ENCODE results near the gene SPHKAP.

SPHKAP gene

GRCh38 chr2:228039752-228040534 is 141.5 kb downstream of the SPHKAP start:
- Histone ChIP-seq H3K79me1 (ENCODE audit: low read depth, low read length) (no peaks in the 10 kb centered on the region), H2BK120ac (ENCODE audit: low read depth, low read length) (no peak overlapping the region), H3K18ac (ENCODE audit: low read length) (no peak overlapping the region), H3K27ac (replicated peaks; ENCODE audit: low read length) (no peak overlapping the region), H3K36me3 (replicated peaks in 1 of 2; ENCODE audit: control insufficient read depth in 2 of 2, insufficient read depth in 2 of 2, low read length in 2 of 2) (no peaks in the 10 kb centered on the region), H3K4me2 (ENCODE audit: insufficient read depth, low read length, poor library complexity, severe bottlenecking) (no peak overlapping the region), H3K4me1 (ENCODE audit: control insufficient read depth in 2 of 2, insufficient read depth in 1 of 2, low read depth in 1 of 2, low read length in 2 of 2) (no peaks in the 10 kb centered on the region), H2AK5ac (ENCODE audit: low read depth, low read length) (no peak overlapping the region), H3K9me3 (replicated peaks in 1 of 2; ENCODE audit: control insufficient read depth in 2 of 2, insufficient read depth in 1 of 2, low read depth in 1 of 2, low read length in 2 of 2) (no peaks in the 10 kb centered on the region), H2AFZ (ENCODE audit: low read length) (no peak overlapping the region), H4K8ac (ENCODE audit: low read depth, low read length) (no peak overlapping the region), H3K4me3 (ENCODE audit: low read length in 2 of 2) (no peak overlapping the region), H3K23ac (ENCODE audit: low read depth, low read length, poor library complexity) (no peak overlapping the region), H4K91ac (ENCODE audit: low read depth, low read length, poor library complexity) (no peak overlapping the region), H2BK15ac (ENCODE audit: low read length) (no peak overlapping the region), H3K27me3 (ENCODE audit: control insufficient read depth in 3 of 3, insufficient read depth in 3 of 3, low read depth in 1 of 3, low read length in 3 of 3) (no peaks in the 10 kb centered on the region), H3K14ac (ENCODE audit: low read length) (no peak overlapping the region), H2BK5ac (ENCODE audit: low read length) (no peak overlapping the region), H2BK12ac (ENCODE audit: low read length) (no peak overlapping the region), H3K9ac (ENCODE audit: low read depth, low read length, poor library complexity) (no peak overlapping the region), H3K4ac (ENCODE audit: low read length) (no peak overlapping the region)
- no CpG with 5 or more reads among the region's 5 CpGs for WGBS, 2 donors (ENCODE audit: extremely low coverage in 2 of 2, insufficient read length in 2 of 2, insufficient replicate concordance in 1 of 2)
- peak; percentile 11 for DNase-seq (ENCODE audit: low spot score)

GRCh38 chr2:228038967-228039366 is 142.5 kb downstream of the SPHKAP start:
- Histone ChIP-seq H2AK5ac (ENCODE audit: low read depth, low read length) (no peak overlapping the region), H2BK120ac (ENCODE audit: low read depth, low read length) (no peak overlapping the region), H4K8ac (ENCODE audit: low read depth, low read length) (no peak overlapping the region), H3K18ac (ENCODE audit: low read length) (no peak overlapping the region), H3K14ac (ENCODE audit: low read length) (no peak overlapping the region), H3K4me3 (ENCODE audit: low read length in 2 of 2) (no peak overlapping the region), H3K4me2 (ENCODE audit: insufficient read depth, low read length, poor library complexity, severe bottlenecking) (no peak overlapping the region), H4K91ac (ENCODE audit: low read depth, low read length, poor library complexity) (no peak overlapping the region), H2BK15ac (ENCODE audit: low read length) (no peak overlapping the region), H3K9ac (ENCODE audit: low read depth, low read length, poor library complexity) (no peak overlapping the region), H3K4me1 (ENCODE audit: control insufficient read depth in 2 of 2, insufficient read depth in 1 of 2, low read depth in 1 of 2, low read length in 2 of 2) (no peaks in the 10 kb centered on the region), H3K27ac (replicated peaks; ENCODE audit: low read length) (no peak overlapping the region), H3K27me3 (ENCODE audit: control insufficient read depth in 3 of 3, insufficient read depth in 3 of 3, low read depth in 1 of 3, low read length in 3 of 3) (no peaks in the 10 kb centered on the region), H2BK5ac (ENCODE audit: low read length) (no peak overlapping the region), H3K79me1 (ENCODE audit: low read depth, low read length) (no peaks in the 10 kb centered on the region), H3K4ac (ENCODE audit: low read length) (no peak overlapping the region), H3K9me3 (replicated peaks in 1 of 2; ENCODE audit: control insufficient read depth in 2 of 2, insufficient read depth in 1 of 2, low read depth in 1 of 2, low read length in 2 of 2) (no peaks in the 10 kb centered on the region), H2BK12ac (ENCODE audit: low read length) (no peak overlapping the region), H2AFZ (ENCODE audit: low read length) (no peak overlapping the region), H3K36me3 (replicated peaks in 1 of 2; ENCODE audit: control insufficient read depth in 2 of 2, insufficient read depth in 2 of 2, low read length in 2 of 2) (no peaks in the 10 kb centered on the region), H3K23ac (ENCODE audit: low read depth, low read length, poor library complexity) (no peak overlapping the region)
- DNase-seq (ENCODE audit: low spot score), result no peak
- no CpG with 5 or more reads among the region's 4 CpGs for WGBS, 2 donors (ENCODE audit: extremely low coverage in 2 of 2, insufficient read length in 2 of 2, insufficient replicate concordance in 1 of 2)

DNA sequence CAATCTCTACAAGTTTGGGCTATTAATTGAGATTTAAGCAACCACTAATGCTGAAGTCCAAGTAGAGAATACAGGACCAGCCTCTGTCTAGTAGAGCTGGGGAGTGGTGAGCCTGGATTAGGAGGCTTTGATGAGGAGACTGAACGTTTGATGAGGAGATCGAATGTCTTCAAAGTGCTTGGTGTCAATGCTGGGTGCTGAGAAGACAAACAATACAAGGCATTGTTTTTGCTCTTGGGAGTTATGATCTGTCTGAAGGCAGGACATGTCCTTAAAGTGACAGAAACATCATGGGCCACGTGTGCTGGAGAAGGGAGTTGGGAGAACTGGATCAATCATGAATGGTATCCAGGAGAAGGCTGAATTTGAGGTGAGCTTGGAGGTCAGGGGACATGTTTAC is 143.6 kb downstream of the SPHKAP start:
- H3K4me1 ChIP-seq (ENCODE audit: control insufficient read depth in 2 of 2, insufficient read depth in 1 of 2, low read depth in 1 of 2, low read length in 2 of 2), result no peaks in the 10 kb centered on the region
- WGBS, 2 donors (ENCODE audit: extremely low coverage in 2 of 2, insufficient read length in 2 of 2, insufficient replicate concordance in 1 of 2), result no CpG with 5 or more reads among the region's 3 CpGs
- no peak for DNase-seq (ENCODE audit: low spot score)

GRCh38 chr2:228023619-228024018 is 157.9 kb downstream of the SPHKAP start:
- H3K4me3 ChIP-seq (ENCODE audit: low read length in 2 of 2), result no peak overlapping the region
- H3K4ac ChIP-seq (ENCODE audit: low read length), result no peak overlapping the region
- H3K4me2 ChIP-seq (ENCODE audit: insufficient read depth, low read length, poor library complexity, severe bottlenecking), result no peak overlapping the region
- no peak overlapping the region for H4K91ac ChIP-seq (ENCODE audit: low read depth, low read length, poor library complexity)
- H2BK120ac ChIP-seq (ENCODE audit: low read depth, low read length), result no peak overlapping the region
- H2BK5ac ChIP-seq (ENCODE audit: low read length), result no peak overlapping the region
- H3K18ac ChIP-seq (ENCODE audit: low read length), result no peak overlapping the region
- no peaks in the 10 kb centered on the region for H3K9me3 ChIP-seq (replicated peaks in 1 of 2; ENCODE audit: control insufficient read depth in 2 of 2, insufficient read depth in 1 of 2, low read depth in 1 of 2, low read length in 2 of 2)
- no peak overlapping the region for H4K8ac ChIP-seq (ENCODE audit: low read depth, low read length)
- no peaks in the 10 kb centered on the region for H3K27me3 ChIP-seq (ENCODE audit: control insufficient read depth in 3 of 3, insufficient read depth in 3 of 3, low read depth in 1 of 3, low read length in 3 of 3)
- H3K9ac ChIP-seq (ENCODE audit: low read depth, low read length, poor library complexity), result no peak overlapping the region
- no peaks in the 10 kb centered on the region for H3K4me1 ChIP-seq (ENCODE audit: control insufficient read depth in 2 of 2, insufficient read depth in 1 of 2, low read depth in 1 of 2, low read length in 2 of 2)
- no peaks in the 10 kb centered on the region for H3K36me3 ChIP-seq (replicated peaks in 1 of 2; ENCODE audit: control insufficient read depth in 2 of 2, insufficient read depth in 2 of 2, low read length in 2 of 2)
- WGBS, 2 donors (ENCODE audit: extremely low coverage in 2 of 2, insufficient read length in 2 of 2, insufficient replicate concordance in 1 of 2), result no CpG with 5 or more reads among the region's 6 CpGs
- no peak overlapping the region for H3K14ac ChIP-seq (ENCODE audit: low read length)
- H2AK5ac ChIP-seq (ENCODE audit: low read depth, low read length), result no peak overlapping the region
- H3K23ac ChIP-seq (ENCODE audit: low read depth, low read length, poor library complexity), result no peak overlapping the region
- H2AFZ ChIP-seq (ENCODE audit: low read length), result no peak overlapping the region
- H2BK15ac ChIP-seq (ENCODE audit: low read length), result no peak overlapping the region
- no peak for DNase-seq (ENCODE audit: low spot score)
- no peak overlapping the region for H3K27ac ChIP-seq (replicated peaks; ENCODE audit: low read length)
- H3K79me1 ChIP-seq (ENCODE audit: low read depth, low read length), result no peaks in the 10 kb centered on the region
- no peak overlapping the region for H2BK12ac ChIP-seq (ENCODE audit: low read length)

More for the DNA sequence above, 143.6 kb downstream of the SPHKAP start:
- H3K14ac ChIP-seq (ENCODE audit: low read length), result no peak overlapping the region
- H3K27ac ChIP-seq (replicated peaks; ENCODE audit: low read length), result no peak overlapping the region
- no peak overlapping the region for H3K4ac ChIP-seq (ENCODE audit: low read length)
- no peaks in the 10 kb centered on the region for H3K9me3 ChIP-seq (replicated peaks in 1 of 2; ENCODE audit: control insufficient read depth in 2 of 2, insufficient read depth in 1 of 2, low read depth in 1 of 2, low read length in 2 of 2)
- H2AFZ ChIP-seq (ENCODE audit: low read length), result no peak overlapping the region
- no peak overlapping the region for H4K91ac ChIP-seq (ENCODE audit: low read depth, low read length, poor library complexity)
- no peak overlapping the region for H3K23ac ChIP-seq (ENCODE audit: low read depth, low read length, poor library complexity)
- no peak overlapping the region for H3K9ac ChIP-seq (ENCODE audit: low read depth, low read length, poor library complexity)
- no peak overlapping the region for H3K4me3 ChIP-seq (ENCODE audit: low read length in 2 of 2)
- H4K8ac ChIP-seq (ENCODE audit: low read depth, low read length), result no peak overlapping the region
- no peaks in the 10 kb centered on the region for H3K79me1 ChIP-seq (ENCODE audit: low read depth, low read length)
- H2BK15ac ChIP-seq (ENCODE audit: low read length), result no peak overlapping the region
- H2BK12ac ChIP-seq (ENCODE audit: low read length), result no peak overlapping the region
- H2BK120ac ChIP-seq (ENCODE audit: low read depth, low read length), result no peak overlapping the region
- H3K18ac ChIP-seq (ENCODE audit: low read length), result no peak overlapping the region
- H2AK5ac ChIP-seq (ENCODE audit: low read depth, low read length), result no peak overlapping the region
- no peak overlapping the region for H3K4me2 ChIP-seq (ENCODE audit: insufficient read depth, low read length, poor library complexity, severe bottlenecking)
- no peaks in the 10 kb centered on the region for H3K27me3 ChIP-seq (ENCODE audit: control insufficient read depth in 3 of 3, insufficient read depth in 3 of 3, low read depth in 1 of 3, low read length in 3 of 3)
- no peaks in the 10 kb centered on the region for H3K36me3 ChIP-seq (replicated peaks in 1 of 2; ENCODE audit: control insufficient read depth in 2 of 2, insufficient read depth in 2 of 2, low read length in 2 of 2)
- no peak overlapping the region for H2BK5ac ChIP-seq (ENCODE audit: low read length)
